Vagina (tissue), 2 donors: Measurements from ENCODE around the gene NEB.

ENCODE experiments used
- POLR2A ChIP-seq, 2 donors: fragments of 450-650 bp; IDR thresholded peaks; one replicate each; pipeline ENCODE4 v1.6.1; 2017; ENCODE audit warnings: antibody characterized with exemption in 2 of 2, mild to moderate bottlenecking in 2 of 2, moderate library complexity in 2 of 2
- POLR2AphosphoS5 ChIP-seq, 2 donors: sonication (generic); formaldehyde crosslinking; IDR thresholded peaks; one replicate each; pipeline ENCODE4 v1.9.0; 2017; ENCODE audit warnings: antibody characterized with exemption in 2 of 2, mild to moderate bottlenecking in 2 of 2, low read depth in 1 of 2; ENCODE audit not compliant: insufficient read depth in 1 of 2
- TF ChIP-seq, protein P1 (sequence below), 3 experiments: fragments of 450-650 bp in 2 of 3; fragments of 200-600 bp in 1 of 3; sonication (generic) in 1 of 3; IDR thresholded peaks; one replicate each; pipeline ENCODE4 v1.5.1; 2017 to 2019; ENCODE audit warnings: antibody characterized with exemption in 3 of 3, mild to moderate bottlenecking in 2 of 3, moderate library complexity in 2 of 3

DNA sequence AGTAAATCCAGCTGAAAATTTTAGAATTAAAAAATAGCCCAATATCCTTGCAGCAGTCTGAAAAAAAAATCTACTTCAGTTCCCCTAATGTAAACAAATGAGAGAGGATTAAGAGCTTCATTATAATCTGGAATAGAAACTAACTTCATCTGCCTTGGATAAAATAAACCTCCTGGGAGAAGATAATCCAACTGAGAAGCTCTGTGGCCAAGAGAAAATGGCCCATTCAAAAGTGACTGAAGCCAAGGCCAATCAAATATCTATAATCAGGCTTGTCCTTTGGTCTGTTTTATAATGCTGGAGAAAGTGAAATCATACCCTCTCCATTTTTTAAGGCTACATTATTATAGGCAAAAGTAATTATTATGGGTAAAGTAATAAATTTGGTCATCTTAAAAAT lies 110.0 kb downstream of the NEB start:
- TF ChIP-seq, protein P1, sequence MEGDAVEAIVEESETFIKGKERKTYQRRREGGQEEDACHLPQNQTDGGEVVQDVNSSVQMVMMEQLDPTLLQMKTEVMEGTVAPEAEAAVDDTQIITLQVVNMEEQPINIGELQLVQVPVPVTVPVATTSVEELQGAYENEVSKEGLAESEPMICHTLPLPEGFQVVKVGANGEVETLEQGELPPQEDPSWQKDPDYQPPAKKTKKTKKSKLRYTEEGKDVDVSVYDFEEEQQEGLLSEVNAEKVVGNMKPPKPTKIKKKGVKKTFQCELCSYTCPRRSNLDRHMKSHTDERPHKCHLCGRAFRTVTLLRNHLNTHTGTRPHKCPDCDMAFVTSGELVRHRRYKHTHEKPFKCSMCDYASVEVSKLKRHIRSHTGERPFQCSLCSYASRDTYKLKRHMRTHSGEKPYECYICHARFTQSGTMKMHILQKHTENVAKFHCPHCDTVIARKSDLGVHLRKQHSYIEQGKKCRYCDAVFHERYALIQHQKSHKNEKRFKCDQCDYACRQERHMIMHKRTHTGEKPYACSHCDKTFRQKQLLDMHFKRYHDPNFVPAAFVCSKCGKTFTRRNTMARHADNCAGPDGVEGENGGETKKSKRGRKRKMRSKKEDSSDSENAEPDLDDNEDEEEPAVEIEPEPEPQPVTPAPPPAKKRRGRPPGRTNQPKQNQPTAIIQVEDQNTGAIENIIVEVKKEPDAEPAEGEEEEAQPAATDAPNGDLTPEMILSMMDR (IDR thresholded peaks at IDR 0.05), result no peak
- TF ChIP-seq POLR2A (IDR thresholded peaks at IDR 0.05), result no peak
- no peak for TF ChIP-seq POLR2AphosphoS5 (IDR thresholded peaks at IDR 0.05; ENCODE audit: insufficient read depth in 1 of 2, low read depth in 1 of 2)
